Caco-2 (cell line): ENCODE data around the gene VPS26B. TPM values are rescaled to one million over a fixed set of nuclear protein-coding genes. Genes with fewer than 3 reads are reported as not detected.

ENCODE experiments used
- BruUV-seq: library from RNA; stranded (reverse); fragments of 400-500 nt; replicated peaks from 2 replicates; lab custom pipeline; 2021; lab: Mats Ljungman, UMichigan
- CTCF ChIA-PET: fragments of 300-600 bp; sonication (Branson Sonifier 250); formaldehyde crosslinking; loops from one replicate; lab custom pipeline; 2022; ENCODE audit warnings: antibody characterized with exemption; lab: Charles Lee
- POLR2A ChIA-PET: fragments of 300-600 bp; sonication (Branson Sonifier 250); formaldehyde crosslinking; loops from one replicate; lab custom pipeline; 2022; ENCODE audit warnings: antibody characterized with exemption; lab: Charles Lee
- DNase-seq, 2 experiments: peaks; one replicate each; pipeline versions ENCODE4 v3.0.0 to v3.0.0-alpha.2; 2020 to 2022
- H3K27me3 ChIP-seq: replicated peaks from 2 replicates; pipeline ENCODE4 v1.6.0; 2011; ENCODE audit warnings: low read length; ENCODE audit not compliant: control insufficient read depth, insufficient read depth
- H3K36me3 ChIP-seq: 2 replicates; pipeline ENCODE4 v1.5.1; 2011; ENCODE audit warnings: low read length; ENCODE audit not compliant: control insufficient read depth, insufficient read depth
- H3K4me1 ChIP-seq: fragments of 250-450 bp; sonication (Bioruptor Pico); 2 replicates; pipeline ENCODE4 v1.5.1; 2020; ENCODE audit warnings: mild to moderate bottlenecking
- H3K4me3 ChIP-seq: 2 replicates; pipeline ENCODE4 v1.5.1; 2011; ENCODE audit warnings: low read depth, mild to moderate bottlenecking, control low read depth, low read length
- H3K9me3 ChIP-seq: fragments of 250-450 bp; sonication (Bioruptor Pico); 2 replicates; pipeline ENCODE4 v1.5.1; 2020; ENCODE audit warnings: mild to moderate bottlenecking, moderate library complexity
- H3K27ac Mint-ChIP-seq: one replicate; pipeline ENCODE4 v1.8.0; 2022; ENCODE audit warnings: mixed read lengths; ENCODE audit not compliant: unreplicated experiment
- H3K27me3 Mint-ChIP-seq: one replicate; pipeline ENCODE4 v1.8.0; 2022; ENCODE audit warnings: mixed read lengths; ENCODE audit not compliant: insufficient read depth, unreplicated experiment
- H3K36me3 Mint-ChIP-seq: one replicate; pipeline ENCODE4 v1.8.0; 2022; ENCODE audit warnings: mild to moderate bottlenecking, mixed read lengths; ENCODE audit not compliant: insufficient read depth, unreplicated experiment
- H3K4me1 Mint-ChIP-seq: one replicate; pipeline ENCODE4 v1.8.0; 2022; ENCODE audit warnings: low read depth, mixed read lengths; ENCODE audit not compliant: unreplicated experiment
- H3K4me3 Mint-ChIP-seq: one replicate; pipeline ENCODE4 v1.8.0; 2022; ENCODE audit warnings: mild to moderate bottlenecking, moderate library complexity, mixed read lengths; ENCODE audit not compliant: unreplicated experiment
- H3K9me3 Mint-ChIP-seq: one replicate; pipeline ENCODE4 v1.8.0; 2022; ENCODE audit warnings: mixed read lengths; ENCODE audit not compliant: unreplicated experiment
- CTCF ChIP-seq, 2 experiments: fragments of 200-600 bp in 1 of 2; IDR thresholded peaks; 1 replicate in 1 of 2; 2 replicates in 1 of 2; pipeline versions ENCODE4 v1.5.1 to v1.8.0; 2011 to 2022; ENCODE audit warnings: antibody characterized with exemption in 1 of 2, control low read depth in 1 of 2, inconsistent platforms in 1 of 2, low read depth in 1 of 2, low read length in 1 of 2, mild to moderate bottlenecking in 1 of 2, moderate library complexity in 1 of 2; ENCODE audit not compliant: insufficient read depth in 1 of 2, severe bottlenecking in 1 of 2, unreplicated experiment in 1 of 2
- intact Hi-C: fragments of 100-400 bp; cut with micrococcal nuclease; formaldehyde crosslinking; loops from one replicate; pipeline ENCODE4 v1.10.0; 2022; ENCODE audit not compliant: unreplicated experiment
- total RNA-seq: library from RNA; stranded (reverse); gene quantifications from 2 replicates; pipeline ENCODE4 v1.2.3, GENCODE V29; 2022

VPS26B gene
- total RNA-seq, 1 experiment from 2014 or later, result 78.1 TPM

DNA sequence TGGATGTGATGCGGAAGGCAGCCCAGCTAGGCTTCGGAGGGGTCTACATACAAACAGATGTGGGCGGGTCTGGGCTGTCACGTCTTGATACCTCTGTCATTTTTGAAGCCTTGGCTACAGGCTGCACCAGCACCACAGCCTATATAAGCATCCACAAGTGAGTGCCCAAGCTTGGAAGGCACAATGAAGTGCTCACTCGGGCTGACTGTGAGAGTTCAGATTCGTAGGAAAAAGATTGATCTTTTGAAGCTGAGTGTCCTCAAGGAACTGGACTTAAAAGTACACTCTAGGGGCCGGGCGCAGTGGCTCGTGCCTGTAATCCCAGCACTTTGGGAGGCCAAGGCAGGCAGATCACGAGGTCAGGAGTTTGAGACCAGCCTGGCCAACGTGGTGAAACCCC is 32.6 kb downstream of the VPS26B start:
- BruUV-seq, result no TSS peak
- ChIA-PET POLR2A (no interaction called here), CTCF (interaction anchor here (0.6 kb wide), 1 partner anchor 159 kb away, joined by 3 read pairs; no protein-coding TSS in a partner anchor)
- intact Hi-C loops, result no loop called here
- H3K9me3 Mint-ChIP-seq, result no peaks in the 10 kb centered on the region
- DNase-seq, result peak in 1 of 2 experiments; percentile 14
- Histone ChIP-seq H3K9me3 (no peaks in the 10 kb centered on the region), H3K27me3 (no peaks in the 10 kb centered on the region), H3K4me3 (no peak overlapping the region), H3K36me3 (no peaks in the 10 kb centered on the region), H3K4me1 (0 out of 2 replicates have a peak, but pooled peaks cover 8% of the 10 kb centered on the region)
- H3K27ac Mint-ChIP-seq, result no peak overlapping the region
- peaks cover 6% of the 10 kb centered on the region for H3K4me1 Mint-ChIP-seq
- H3K27me3 Mint-ChIP-seq, result no peaks in the 10 kb centered on the region
- no peak overlapping the region for H3K4me3 Mint-ChIP-seq
- TF ChIP-seq CTCF (IDR thresholded peaks at IDR 0.05; ENCODE audit: insufficient read depth in 1 of 2, low read depth in 1 of 2, low read length in 1 of 2, severe bottlenecking in 1 of 2, unreplicated experiment in 1 of 2), result no peak
- H3K36me3 Mint-ChIP-seq, result peaks cover 8% of the 10 kb centered on the region

DNA sequence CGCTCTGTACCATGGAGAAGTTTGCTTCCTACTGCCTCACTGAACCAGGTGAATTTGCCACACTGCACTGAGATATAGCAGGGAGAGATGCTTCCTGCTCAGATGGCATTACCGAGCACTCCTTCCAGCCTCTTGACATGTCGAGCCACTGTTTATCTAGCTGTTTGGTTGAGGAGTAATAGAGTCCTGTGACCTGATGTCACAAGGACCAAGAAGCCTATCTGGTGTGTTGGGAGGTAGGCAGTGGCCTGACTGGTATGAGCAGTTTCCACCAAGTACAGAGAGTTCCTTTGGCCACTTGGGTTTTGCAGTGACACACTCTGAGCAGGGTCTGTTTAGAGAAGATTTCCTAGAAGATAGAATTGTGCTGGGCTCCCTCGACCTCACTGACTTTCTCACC is 34.1 kb downstream of the VPS26B start:
- no peaks in the 10 kb centered on the region for H3K27me3 ChIP-seq
- ChIA-PET CTCF (no interaction called here), POLR2A (no interaction called here)
- H3K36me3 Mint-ChIP-seq, result peaks cover under 1% of the 10 kb centered on the region
- no peaks in the 10 kb centered on the region for H3K36me3 ChIP-seq
- no peaks in the 10 kb centered on the region for H3K9me3 Mint-ChIP-seq
- no peak overlapping the region for H3K27ac Mint-ChIP-seq
- BruUV-seq, result no TSS peak
- no peak overlapping the region for H3K4me3 ChIP-seq
- intact Hi-C loops, result no loop called here
- no peak overlapping the region for H3K4me3 Mint-ChIP-seq
- H3K4me1 Mint-ChIP-seq, result no peaks in the 10 kb centered on the region
- no peaks in the 10 kb centered on the region for H3K27me3 Mint-ChIP-seq
- peak in 1 of 2 experiments; percentile 24 for DNase-seq
- 0 out of 2 replicates have a peak, but pooled peaks cover 4% of the 10 kb centered on the region for H3K4me1 ChIP-seq
- TF ChIP-seq CTCF (IDR thresholded peaks at IDR 0.05; ENCODE audit: insufficient read depth in 1 of 2, low read depth in 1 of 2, low read length in 1 of 2, severe bottlenecking in 1 of 2, unreplicated experiment in 1 of 2), result no peak
- H3K9me3 ChIP-seq, result no peaks in the 10 kb centered on the region

- H3K4me3 ChIP-seq, result no peak overlapping the region
- intact Hi-C loops, result loop anchor here (10.0 kb wide), 1 partner anchor 604 kb away; no protein-coding TSS in a partner anchor
- Mint-ChIP-seq H3K4me1 (no peaks in the 10 kb centered on the region), H3K27me3 (no peaks in the 10 kb centered on the region), H3K36me3 (no peaks in the 10 kb centered on the region), H3K4me3 (no peak overlapping the region), H3K27ac (no peak overlapping the region), H3K9me3 (no peaks in the 10 kb centered on the region)
- no TSS peak for BruUV-seq
- no peaks in the 10 kb centered on the region for H3K36me3 ChIP-seq
- ChIA-PET POLR2A (no interaction called here), CTCF (no interaction called here)
- no peaks in the 10 kb centered on the region for H3K9me3 ChIP-seq
- H3K27me3 ChIP-seq, result no peaks in the 10 kb centered on the region
- no peaks in the 10 kb centered on the region for H3K4me1 ChIP-seq
- TF ChIP-seq CTCF (IDR thresholded peaks at IDR 0.05; ENCODE audit: insufficient read depth in 1 of 2, low read depth in 1 of 2, low read length in 1 of 2, severe bottlenecking in 1 of 2, unreplicated experiment in 1 of 2), result no peak
- DNase-seq, result no peak
These were observed 36.0 kb downstream of the VPS26B start for GRCh38 chr11:134260503-134260902.
